GM10266 (cell line): Measurements from ENCODE around the gene MS4A6A.

Source experiments
- DNase-seq: peaks from one replicate; pipeline ENCODE4 v3.0.0; 2012; ENCODE audit errors: extremely low spot score
- CTCF ChIP-seq: IDR thresholded peaks from 2 replicates; pipeline ENCODE4 v1.5.1; 2012; ENCODE audit warnings: mild to moderate bottlenecking, low read depth; ENCODE audit not compliant: control insufficient read depth, insufficient read depth; ENCODE audit errors: missing control alignments

MS4A6A gene

GRCh38 chr11:60182541-60183330 is at the start of gene MS4A6A:
MS4A6A (minus strand) TSS chr11:60183083; CDS start chr11:60181727, 1,356 bp downstream.
- no peak for DNase-seq
- TF ChIP-seq CTCF: no peak

- no peak for DNase-seq
- no peak for TF ChIP-seq CTCF
Observed at GRCh38 chr11:60230681-60231080, 47.8 kb upstream of the MS4A6A start.

DNA sequence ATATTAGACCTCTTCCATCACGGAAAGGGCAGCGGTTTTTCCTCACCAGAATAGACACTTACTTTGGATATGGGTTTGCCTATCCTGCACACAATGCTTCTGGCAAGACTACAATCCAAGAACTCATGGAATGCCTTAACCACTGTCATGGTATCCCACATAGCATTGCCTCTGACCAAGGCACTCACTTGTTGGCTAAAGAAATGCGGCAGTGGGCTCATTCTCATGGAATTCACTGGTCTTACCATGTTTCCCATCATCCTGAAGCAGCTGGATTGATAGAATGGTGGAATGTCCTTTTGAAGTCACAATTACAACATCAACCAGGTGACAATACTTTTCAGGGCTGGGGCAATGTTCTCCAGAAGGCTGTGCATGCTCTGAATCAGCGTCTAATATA is 39.3 kb upstream of the MS4A6A start:
- DNase-seq: no peak
- no peak for TF ChIP-seq CTCF

DNA sequence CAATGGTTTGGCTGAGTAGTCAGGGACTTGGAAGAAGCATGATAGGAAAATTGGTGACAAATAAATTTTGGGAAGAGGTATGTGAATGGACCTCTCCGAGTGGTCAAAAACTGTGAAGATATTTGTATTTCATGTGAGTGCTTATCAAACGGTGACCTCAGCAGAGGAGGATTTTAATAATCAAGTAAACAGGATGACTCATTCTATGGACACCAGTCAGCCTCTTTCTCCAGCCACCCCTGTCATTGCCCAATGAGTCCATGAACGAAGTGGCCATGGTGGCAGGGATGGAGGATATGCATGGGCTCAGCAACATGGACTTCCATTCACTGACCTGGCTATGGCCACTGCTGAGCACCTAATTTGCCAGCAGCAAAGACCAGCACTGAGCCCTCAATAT is 38.8 kb upstream of the MS4A6A start:
- no peak for DNase-seq
- TF ChIP-seq CTCF: no peak

DNA sequence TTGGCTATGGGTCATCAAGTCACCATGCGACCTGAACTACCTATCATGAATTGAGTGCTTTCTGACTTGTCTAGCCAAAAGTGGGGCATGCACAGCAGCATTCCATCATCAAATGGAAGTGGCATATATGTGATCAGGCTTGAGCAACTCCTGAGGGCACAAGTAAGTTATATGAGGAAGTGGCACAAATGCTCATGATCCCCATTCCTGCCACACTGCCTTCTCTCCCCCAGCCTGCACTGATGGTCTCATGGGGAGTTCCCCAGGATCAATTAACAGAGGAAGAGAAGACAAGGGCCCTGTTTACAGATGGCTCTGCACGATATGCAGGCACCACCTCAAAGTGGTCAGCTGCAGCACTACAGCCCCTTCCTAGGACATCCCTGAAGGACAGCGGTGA is 38.3 kb upstream of the MS4A6A start:
- TF ChIP-seq CTCF: no peak
- no peak for DNase-seq

GRCh38 chr11:60214386-60214785 is 31.5 kb upstream of the MS4A6A start:
- no peak for TF ChIP-seq CTCF
- DNase-seq: no peak

DNA sequence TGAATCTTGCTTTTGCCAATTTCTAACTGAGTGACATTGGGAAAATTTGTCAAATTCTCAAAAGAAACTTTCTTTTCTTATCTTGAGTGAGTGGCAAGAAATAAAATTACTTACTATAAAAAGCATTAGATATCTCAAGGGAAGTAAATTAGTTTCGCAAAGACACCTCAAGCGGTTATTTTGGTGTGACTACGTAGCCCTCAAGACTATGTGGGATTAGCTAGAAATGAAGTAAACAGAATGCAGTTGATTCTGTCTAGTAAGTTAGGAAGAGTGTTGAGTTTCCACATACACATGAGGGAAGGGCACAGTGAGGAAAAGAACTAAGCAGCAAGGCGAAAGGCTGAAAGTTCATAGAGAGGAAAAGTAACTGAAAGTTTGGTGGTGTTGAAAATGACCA is 28.3 kb upstream of the MS4A6A start:
- no peak for TF ChIP-seq CTCF
- DNase-seq: no peak
